NK-92 (cell line): ENCODE results near the gene INSRR.

Experiments used
- DNase-seq: peaks from one replicate; lab custom pipeline; 2025; ENCODE audit not compliant: unreplicated experiment; lab: John Stamatoyannopoulos, UW

Gene INSRR

DNA sequence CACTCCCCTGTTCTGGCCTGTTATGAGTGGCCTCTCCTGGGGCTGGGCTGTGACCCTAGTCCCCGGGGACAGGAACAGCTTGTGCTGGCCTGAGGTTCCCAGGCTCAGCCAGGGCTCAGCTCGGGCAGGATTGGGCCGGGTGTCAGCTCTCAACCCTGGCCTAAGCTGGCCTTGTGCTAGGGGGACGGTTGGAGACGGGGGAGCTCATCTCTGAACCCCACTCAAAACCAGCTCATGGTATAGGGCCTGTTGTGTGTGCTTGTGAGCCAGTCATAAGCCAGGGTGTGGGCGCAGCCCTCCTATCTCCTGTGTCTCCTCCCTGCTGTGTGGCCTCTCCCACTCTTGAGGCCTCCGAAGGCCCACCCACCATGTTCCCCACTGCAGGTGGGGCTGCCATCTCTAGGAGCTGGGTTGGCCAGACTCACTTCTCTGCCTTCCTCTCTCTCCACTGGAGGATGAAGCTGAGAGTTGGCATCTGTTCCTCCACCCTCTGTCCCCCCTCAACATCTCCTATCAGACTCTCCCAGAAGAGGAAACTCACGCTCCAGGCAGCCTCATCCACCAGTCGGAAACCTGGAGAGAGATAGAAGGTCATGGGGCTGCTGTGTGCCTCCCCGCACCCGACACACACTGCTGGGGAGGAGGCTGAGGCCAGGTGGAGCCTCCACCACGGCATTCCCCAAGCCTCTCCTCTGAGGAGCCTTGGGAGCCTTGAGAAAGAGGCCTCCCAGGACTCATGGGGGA is 36.0 kb upstream of the INSRR start:
- no peak for DNase-seq

DNA sequence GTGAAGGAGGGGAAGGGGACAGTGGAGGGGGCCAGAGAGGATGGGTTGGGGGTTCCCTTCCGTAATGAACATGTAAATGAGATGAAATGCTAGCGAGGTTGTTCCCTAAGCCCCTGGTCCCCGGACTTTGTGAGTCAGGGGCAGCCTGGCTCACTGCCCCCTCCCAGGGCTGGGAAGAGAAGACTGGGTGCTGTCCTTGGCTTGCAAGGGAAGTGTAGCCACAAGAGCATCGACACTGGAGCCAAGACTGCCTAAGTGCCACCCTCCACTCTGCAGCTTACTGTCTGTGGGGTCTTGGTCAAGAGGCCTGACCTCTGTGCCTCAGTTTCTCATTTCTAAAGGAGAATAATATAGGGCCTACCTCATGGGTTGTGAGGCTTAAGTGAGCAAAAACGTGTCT is 35.1 kb upstream of the INSRR start:
- DNase-seq = no peak

DNA sequence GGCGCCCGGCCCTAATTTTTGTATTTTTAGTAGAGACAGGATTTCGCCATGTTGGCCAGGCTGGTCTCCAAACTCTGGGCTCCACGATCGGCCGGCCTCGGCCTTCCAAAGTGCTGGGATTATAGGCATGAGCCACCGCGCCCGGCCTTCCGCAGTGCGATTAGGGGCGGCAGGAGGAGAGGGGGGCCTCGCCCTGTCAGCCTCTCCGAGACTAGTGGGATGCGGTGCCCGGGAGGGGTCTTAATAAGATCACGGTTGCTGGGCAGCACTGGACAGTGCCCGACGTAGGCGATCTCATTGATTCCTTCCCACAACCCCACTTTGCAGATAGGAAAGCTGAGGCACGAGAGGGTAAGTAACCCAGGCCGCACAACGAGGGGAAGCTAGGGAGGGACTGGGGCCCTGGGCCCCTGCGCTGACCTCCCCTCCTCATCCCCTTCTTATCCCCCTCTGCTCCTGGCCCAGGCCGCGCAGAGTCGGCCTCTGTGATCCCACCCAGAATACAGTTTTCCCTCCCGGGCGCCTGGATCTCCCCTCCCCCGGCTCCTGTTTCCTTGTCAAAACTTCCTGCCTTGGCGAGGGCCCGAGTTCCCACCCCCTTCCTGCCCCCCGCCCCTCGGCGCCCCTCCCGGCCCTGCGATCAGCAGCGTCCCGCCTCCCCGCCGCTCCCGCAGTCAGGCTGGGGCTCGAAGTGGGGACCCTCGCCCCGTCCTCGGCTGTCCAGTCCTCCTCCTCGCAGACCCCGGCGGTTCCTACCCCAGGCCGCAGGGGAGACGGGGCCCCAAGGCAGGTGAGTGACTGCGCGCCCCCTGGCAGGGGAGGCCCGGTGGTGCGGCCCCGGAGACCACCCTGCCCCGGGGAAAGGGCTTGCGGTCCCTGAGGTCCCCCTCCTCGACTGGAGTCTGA is 34.4 kb upstream of the INSRR start, which contains the start of gene PEAR1:
Gene PEAR1 (plus strand): TSS at position 671 of the 906 bp plus-strand sequence. CDS start 10,209 bp downstream, outside the sequence.
- no peak for DNase-seq

DNA sequence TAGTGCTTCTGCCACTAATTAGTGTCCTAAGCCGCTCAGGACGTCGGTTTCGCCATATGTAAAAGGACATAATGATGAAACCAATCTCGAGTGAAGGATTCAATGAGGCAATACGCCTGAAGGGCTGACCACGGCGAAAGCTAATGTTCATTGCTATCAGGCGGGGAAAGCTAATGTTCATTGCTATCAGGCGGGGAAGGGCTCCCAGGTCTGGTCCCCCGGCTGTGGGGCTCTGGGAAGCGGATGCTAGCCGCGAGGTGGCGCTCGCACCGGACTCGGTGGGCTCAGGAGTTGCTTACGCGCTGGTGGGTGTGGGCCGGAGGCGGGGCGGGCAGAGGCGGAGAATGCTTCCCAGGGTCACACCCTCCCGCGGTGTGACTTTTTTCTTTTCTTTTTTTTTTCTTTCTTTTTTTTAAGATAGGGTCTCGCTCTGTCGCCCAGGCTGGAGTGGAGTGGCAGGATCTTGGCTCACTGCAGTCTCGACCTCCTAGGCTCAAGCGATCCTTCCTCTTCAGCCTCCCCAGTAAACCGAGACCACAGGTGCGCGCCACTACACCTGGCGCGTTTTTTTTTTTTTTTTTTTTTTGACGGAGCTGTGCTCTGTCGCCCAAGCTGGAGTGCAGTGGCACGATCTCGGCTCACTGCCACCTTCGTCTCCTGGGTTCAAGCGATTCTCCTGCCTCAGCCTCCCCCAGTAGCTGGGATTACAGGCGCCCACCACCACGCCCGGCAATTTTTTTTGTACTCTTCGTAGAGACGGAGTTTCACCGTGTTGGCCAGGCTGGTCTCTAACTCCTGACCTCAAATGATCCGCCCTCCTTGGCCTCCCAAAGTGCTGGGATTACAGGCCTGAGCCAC is 33.5 kb upstream of the INSRR start:
- peak; percentile 19 for DNase-seq

DNA sequence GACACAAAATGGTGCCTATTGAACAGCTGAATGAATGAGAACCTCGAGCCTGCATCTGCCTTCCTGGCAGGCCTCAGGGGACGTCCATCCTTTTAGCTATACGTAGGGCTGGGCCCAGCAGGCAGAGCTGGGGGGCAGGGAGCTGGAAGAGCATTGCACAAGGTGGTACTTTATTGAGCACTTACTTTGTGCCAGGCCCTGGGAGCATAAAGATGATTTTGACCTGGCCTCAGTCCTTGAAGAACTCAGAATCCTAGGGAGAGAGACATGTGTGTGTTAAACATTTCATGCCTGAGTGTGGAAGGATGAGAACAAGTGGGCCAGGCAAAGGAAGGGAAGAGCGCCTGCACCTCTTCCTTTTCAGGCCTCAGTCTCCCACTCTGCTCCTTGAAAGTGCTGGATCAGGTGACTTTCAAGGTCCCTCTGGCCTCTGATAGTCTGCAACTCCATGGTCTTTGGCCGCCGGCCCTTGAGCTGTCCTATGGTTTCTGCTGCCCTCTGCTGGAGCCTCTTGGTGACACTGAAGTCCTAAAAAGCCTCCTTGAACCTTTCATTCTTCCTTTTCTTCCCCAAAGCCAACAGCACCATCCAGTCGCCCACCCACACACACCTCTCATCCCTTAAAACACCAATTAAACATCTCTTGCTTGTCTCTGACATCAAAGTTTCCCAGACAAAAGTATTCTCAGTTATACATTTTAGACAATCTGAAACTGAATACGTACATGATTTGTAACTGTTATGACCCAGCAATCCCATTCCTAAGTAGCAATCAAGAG is 31.1 kb upstream of the INSRR start:
- DNase-seq = no peak

DNA sequence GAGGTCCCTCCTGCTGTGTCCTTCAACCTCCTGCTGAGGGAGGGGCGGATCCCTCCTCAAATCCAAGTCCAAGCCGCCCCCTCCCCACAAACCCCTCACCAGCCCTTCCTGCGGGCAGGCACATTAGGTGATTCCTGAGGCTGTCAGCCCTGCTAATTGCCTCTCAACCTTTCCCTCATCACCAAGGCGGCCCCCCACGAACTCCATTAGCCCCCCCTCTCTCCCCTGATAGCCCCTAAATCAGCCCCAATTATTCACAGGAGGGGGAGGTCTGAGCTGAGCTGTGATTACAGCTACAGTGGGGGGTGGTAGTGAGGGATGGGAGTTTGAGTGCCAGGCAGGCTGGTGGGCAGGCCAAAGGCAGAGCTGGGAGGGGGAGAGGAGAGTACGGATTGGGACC is 28.8 kb upstream of the INSRR start:
- no peak for DNase-seq

DNA sequence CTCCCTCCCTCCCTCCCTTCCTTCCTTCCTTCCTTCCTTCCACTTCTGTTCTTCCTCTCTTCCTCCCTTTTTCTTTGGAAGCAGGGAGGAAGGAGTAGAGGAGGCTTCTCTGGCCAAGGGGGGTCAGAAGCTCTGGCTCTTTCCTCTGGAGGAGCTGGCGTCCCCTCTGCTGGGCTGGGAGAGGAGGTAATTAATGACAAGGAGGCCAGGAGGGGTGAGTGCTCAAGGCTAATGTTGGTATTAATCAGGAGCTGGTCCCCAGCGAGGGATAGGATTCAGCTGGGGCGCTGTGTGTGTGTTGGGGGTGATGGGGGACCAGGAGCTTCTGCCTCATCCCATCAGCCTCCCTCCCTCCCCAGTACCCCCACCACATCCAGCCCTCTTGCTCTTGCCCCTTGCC is 28.4 kb upstream of the INSRR start:
- DNase-seq = no peak

DNA sequence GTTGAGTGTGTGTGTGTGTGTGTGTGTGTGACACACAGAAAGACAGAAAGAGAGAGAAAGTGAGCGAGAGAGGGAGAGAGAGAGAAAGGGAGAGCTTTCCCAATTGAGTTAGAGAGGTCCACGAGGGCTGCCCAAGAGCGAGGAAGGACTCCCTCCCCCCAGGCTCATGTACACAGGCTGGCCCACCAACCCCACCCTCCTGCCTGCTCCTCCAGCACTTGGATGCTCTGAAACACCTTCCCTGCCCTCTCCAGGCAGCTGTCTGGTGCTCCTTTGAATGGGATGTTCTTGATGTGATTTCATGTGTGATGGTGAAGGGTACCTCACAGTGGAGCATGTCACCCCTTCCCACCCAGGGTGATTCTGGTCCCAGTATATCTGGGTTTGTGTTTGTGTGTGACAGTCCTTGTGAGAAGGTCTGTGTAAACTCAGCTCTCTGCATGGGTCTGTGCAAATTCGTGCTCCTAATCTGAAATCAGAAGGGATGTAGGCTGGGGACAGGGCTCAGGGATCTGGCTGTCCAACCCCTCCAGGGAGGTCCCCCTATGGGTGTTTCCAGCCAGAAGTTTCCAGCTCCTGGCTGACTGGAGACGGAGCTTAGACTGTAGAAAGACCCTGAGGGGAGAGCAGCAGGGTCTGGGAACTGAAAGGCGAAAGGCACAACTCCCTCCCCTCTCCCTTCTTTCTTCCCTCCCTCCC is 27.8 kb upstream of the INSRR start:
- DNase-seq = no peak

DNA sequence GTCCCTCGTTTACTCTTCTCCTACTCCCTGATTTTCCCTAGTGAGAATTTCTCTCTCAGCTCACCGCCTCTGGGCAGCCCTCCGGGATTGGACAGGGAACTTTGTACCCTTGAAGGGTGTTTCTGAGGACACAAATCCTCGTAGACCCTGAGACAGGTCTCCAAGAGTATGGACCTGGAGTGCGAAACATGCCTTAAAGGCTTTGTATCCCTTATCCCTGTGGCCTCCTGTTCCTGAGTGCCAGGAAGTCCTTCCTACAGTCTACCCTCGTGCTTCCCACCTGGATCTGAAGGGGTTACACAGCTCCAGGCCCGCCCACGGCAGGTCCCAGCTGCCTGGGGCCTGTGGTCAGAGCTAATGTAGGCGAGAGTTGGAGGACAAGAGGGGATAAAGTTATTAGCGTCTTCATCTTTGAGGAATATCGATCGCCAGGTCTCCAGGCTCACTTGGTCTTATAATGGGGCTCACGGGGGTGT is 27.0 kb upstream of the INSRR start:
- DNase-seq = no peak

DNA sequence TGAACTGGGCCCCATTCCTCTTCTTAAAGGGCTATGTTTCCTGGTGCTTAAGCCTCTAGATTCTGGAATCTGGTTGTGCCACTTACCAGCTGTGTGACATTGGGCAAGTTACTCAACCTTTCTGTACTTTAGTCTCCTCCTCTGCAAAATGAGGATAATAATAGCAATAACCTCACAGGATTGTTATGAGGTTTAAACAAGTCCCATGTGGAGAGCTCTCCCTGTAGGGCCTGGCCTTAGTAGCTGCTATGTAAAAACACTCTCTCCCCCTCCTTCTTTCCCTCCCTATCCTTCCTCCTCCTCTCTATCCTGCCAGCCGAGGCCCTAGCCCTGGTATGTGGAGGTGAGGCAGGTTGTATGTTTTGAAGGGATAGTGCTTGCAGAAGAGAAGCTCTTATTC is 26.4 kb upstream of the INSRR start:
- DNase-seq = no peak

DNA sequence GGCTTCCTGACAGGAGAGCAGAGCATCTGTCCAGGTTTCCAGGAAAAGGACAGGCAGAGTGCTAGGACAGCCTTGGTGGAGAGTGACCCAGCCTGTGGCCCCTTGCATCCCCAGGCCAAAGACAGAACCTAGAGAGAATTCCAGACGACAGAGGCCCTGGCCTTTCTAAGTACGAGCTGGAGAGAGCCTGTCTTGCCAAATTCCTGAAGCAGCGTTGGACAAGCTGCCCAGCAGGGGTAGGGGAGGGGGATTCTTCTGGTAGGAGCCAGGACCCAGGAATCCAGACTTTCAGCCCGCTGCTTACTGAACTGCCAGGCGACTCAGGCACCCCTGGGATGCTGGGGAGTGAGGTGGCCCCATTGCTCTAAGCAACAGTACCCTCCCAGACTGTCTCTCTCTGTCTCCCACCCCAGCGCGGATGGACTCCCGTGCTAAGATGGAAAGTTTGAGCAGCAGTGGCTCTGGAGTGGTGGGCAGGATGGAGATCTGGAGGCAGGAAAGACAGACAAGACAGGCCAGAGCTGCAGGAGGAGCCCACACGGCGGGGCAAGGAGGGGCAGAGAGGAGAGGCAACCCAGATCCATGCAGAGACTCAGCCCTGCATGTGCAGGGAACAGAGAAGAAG is 25.8 kb upstream of the INSRR start:
- DNase-seq = no peak

DNA sequence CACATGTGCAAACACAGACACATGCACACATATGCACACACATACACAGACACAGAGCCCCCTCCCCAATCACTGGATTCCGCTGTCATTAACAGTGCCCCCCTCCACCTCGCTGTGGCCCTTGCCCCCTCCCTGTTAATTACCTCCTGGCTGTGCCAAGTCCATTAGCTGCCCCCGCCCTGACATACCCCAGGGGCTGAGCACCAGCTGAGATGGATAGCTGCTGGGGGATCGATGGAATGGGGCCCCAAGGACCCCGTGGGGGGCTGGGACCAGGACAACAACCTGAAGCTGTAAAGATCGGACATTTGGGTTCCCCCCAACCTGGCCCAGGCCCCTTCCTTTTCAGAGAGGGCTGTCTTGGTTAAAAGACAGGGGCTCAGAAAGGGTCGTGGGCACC is 25.0 kb upstream of the INSRR start:
- no peak for DNase-seq

DNA sequence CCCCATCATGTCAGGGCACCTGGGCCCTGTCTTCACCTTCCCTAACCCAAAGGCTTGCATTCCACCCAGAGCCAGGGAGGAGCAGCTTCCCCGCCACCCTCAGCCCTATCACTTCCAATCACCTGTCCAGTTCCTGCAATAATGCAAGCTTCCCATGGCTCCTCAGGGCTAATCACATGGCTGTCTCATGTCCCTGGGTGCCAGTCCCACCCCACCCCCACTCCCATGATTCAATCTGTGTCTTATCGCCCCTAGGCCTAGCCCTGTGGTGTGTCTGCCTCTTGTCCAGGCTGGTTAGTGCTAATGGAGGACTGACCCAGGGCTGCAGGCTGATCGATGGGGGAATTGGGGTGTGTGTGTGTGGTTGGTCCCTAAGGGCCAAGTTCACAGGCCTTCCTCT is 23.6 kb upstream of the INSRR start:
- no peak for DNase-seq

DNA sequence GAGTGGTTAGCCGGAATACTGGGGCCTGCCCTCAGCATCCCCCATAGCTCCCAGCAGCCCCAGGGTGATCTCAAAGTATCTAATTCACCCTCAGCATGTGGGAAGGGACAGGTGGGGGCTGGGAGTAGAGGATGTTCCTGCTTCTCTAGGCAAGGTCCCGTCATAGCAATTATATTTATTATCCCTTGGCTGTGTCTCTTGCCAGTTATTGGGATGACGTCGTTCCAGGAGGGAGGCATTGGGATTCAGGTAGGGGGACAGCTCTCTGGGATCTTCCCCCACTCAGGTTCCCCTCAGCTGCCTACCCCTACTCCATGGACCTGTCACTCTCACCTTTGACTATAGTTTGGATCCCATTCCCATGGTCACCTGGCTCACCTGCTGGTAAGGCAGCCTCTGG is 22.7 kb upstream of the INSRR start:
- no peak for DNase-seq

DNA sequence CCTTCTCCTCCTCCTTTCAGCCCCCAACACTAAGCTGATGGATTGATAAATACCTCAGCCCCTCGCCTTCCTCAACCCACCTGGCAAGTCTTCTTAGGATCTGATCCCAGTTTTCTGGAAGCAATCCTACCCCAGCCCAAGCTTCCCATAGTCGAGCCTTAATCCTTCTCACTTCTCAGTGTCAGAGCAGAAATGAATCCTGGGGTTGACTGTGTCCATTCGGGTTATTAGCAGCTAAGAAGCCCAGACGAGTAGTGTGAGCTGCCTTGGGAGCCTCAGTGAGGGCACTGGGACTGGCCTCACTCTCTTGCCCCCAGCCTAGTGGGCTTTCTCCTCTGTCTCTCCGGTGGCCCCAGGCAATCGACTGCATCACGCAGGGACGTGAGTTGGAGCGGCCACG is 22.2 kb upstream of the INSRR start:
- DNase-seq = no peak

DNA sequence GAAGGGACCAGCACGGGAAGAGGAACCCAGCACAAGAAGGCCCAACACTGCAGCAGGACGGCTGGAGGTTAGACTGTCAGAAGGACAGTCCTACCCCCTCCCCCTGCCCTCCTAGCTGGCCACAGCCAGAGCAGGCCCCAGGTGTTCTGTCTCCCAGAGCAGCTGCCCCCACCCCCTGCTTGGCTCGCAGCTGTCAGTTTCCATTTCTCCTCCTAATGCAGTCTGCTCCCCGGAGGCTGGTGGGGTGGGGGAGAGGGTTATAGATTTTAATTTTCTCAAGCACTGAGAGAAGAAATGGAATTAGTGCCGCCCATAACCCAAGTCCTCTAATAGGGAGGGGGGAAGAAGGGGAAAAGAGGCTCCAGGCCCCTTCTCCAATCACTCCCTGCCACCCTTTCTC is 21.6 kb upstream of the INSRR start:
- DNase-seq = no peak

DNA sequence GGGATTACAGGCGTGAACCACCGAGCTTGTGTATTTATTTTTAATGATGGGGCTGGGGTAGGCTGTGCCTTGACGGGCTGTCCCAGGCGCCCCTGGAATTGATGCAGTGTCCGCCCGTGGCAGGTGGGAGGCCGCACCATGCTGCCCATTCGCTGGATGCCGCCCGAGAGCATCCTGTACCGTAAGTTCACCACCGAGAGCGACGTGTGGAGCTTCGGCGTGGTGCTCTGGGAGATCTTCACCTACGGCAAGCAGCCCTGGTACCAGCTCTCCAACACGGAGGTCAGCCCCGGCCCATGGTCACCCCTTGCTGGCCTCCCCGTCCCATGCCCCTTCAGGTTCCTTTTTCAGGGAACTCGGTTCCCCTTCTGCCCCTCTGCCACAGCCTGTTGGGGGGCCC is 21.0 kb upstream of the INSRR start:
- no peak for DNase-seq

DNA sequence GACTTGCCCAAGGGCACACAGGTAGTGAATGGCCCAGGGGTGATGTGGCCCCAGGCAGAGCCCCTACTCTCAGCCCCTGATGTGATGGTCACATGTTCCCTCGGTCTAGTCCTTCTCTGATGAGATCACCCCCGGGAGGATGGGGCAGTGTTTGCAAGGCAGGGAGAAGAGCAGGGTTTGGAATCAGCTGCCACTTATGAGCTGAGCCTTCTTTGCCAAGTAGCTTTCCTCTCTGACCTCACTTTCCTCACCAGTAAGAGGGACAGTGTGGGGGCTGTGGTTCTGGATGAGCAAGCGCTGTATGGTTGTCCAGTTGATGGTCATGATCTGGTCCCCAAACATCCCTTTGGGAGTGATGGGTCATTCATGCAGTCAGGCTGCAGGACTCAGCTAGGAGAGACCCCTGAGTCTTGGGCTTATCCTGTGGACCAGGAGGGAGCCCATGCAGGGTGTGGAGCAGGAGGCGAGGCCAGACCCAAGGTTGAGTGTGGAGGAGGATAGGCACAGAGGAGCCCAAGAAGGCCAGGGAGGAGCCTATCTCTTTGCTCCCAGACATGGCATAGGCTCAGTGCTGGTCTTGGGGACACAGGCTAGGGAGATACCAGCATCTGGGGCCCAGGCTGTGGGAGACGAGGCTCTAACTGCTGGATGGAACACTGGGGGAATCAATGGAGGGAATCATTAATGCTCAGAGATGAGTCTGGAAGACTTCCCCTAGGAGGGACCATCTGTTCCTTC is 18.7 kb upstream of the INSRR start:
- no peak for DNase-seq

DNA sequence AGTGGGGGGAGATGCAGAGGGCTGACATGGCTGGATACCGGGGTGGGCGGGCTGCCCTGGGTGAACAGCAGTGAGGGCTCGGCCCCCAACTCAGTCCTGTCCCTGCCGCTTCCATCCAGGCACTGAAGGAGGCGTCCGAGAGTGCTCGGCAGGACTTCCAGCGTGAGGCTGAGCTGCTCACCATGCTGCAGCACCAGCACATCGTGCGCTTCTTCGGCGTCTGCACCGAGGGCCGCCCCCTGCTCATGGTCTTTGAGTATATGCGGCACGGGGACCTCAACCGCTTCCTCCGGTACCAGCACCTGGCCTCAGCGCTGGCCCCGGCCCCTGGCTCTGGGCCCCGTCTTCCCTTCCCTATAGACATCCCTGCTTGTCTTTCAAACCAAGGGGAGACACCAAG is 17.4 kb upstream of the INSRR start:
- no peak for DNase-seq
